Esophagus muscularis mucosa (tissue), 3 donors: ENCODE results near the gene TTYH3.

Experiments used
- CTCF ChIP-seq, 3 experiments: fragments of 200-600 bp in 2 of 3; fragments of 450-650 bp in 1 of 3; sonication (generic) in 2 of 3; IDR thresholded peaks; one replicate each; pipeline ENCODE4 v1.5.1; 2017 to 2019; ENCODE audit warnings: antibody characterized with exemption in 3 of 3, mild to moderate bottlenecking in 2 of 3, moderate library complexity in 1 of 3
- POLR2A ChIP-seq: fragments of 450-650 bp; IDR thresholded peaks from one replicate; pipeline ENCODE4 v1.6.1; 2017; ENCODE audit warnings: antibody characterized with exemption, moderate library complexity, mild to moderate bottlenecking, low read depth
- POLR2AphosphoS5 ChIP-seq, 2 donors: sonication (generic); formaldehyde crosslinking; IDR thresholded peaks; one replicate each; pipeline ENCODE4 v1.6.1; 2017; ENCODE audit warnings: antibody characterized with exemption in 2 of 2

- no peak for TF ChIP-seq POLR2AphosphoS5 (IDR thresholded peaks at IDR 0.05)
- TF ChIP-seq POLR2A, result no peak
- TF ChIP-seq CTCF (IDR thresholded peaks at IDR 0.05), result no peak
Measured at GRCh38 chr7:2638224-2638991, 6.6 kb downstream of the TTYH3 start.
